Fibroblast of pulmonary artery (primary cell): ENCODE results near the gene PPP2R5C.
"Not testable (repeated sequence)": the region's sequence is repeated elsewhere in the genome, so short reads cannot be mapped to it uniquely, and the experiment has no call there.

Source experiments
- DNase-seq: peaks from one replicate; pipeline ENCODE4 v3.0.0-alpha.2; 2010; ENCODE audit warnings: low read depth
- H3K4me3 ChIP-seq: replicated peaks from 2 replicates; pipeline ENCODE4 v1.5.1; 2011; ENCODE audit warnings: low read depth, mild to moderate bottlenecking, control low read depth, low read length, moderate library complexity
- CTCF ChIP-seq: IDR thresholded peaks from 2 replicates; pipeline ENCODE4 v1.5.1; 2011; ENCODE audit warnings: mild to moderate bottlenecking, control low read depth, low read length, inconsistent platforms; ENCODE audit errors: missing control alignments

Gene PPP2R5C

GRCh38 chr14:101788016-101788635 lies 26.6 kb downstream of the PPP2R5C start:
- no peak for TF ChIP-seq CTCF
- DNase-seq = no peak
- H3K4me3 ChIP-seq = no peak overlapping the region

- H3K4me3 ChIP-seq = no peak overlapping the region
- TF ChIP-seq CTCF = no peak
- DNase-seq = no peak
These were observed 27.7 kb downstream of the PPP2R5C start for GRCh38 chr14:101789222-101789621.

- no peak for TF ChIP-seq CTCF
- no peak overlapping the region for H3K4me3 ChIP-seq
- no peak for DNase-seq
These were observed 28.7 kb downstream of the PPP2R5C start for GRCh38 chr14:101790232-101790631.

- DNase-seq = peak; percentile 71
- peak overlapping the region; percentile 53 for H3K4me3 ChIP-seq
- TF ChIP-seq CTCF = no peak
These were observed 30.5 kb downstream of the PPP2R5C start for GRCh38 chr14:101791919-101792572.

- H3K4me3 ChIP-seq = no peak overlapping the region
- TF ChIP-seq CTCF = no peak
- no peak for DNase-seq
These were observed 34.5 kb downstream of the PPP2R5C start for GRCh38 chr14:101796016-101796415.

GRCh38 chr14:101796479-101796878 lies 35.0 kb downstream of the PPP2R5C start:
- TF ChIP-seq CTCF = no peak
- no peak overlapping the region for H3K4me3 ChIP-seq
- DNase-seq = no peak

GRCh38 chr14:101797856-101798255 lies 36.3 kb downstream of the PPP2R5C start:
- no peak overlapping the region for H3K4me3 ChIP-seq
- TF ChIP-seq CTCF = no peak
- DNase-seq = no peak

GRCh38 chr14:101804373-101804772 lies 42.9 kb downstream of the PPP2R5C start:
- DNase-seq, H3K4me3 ChIP-seq: not testable (repeated sequence)

GRCh38 chr14:101806252-101806651 lies 44.7 kb downstream of the PPP2R5C start:
- DNase-seq = not testable (repeated sequence)

More at GRCh38 chr14:101806252-101806651, 44.7 kb downstream of the PPP2R5C start:
- H3K4me3 ChIP-seq = not testable (repeated sequence)
